NK-92 (cell line): ENCODE measurements around the gene JMJD6.
"Not testable (repeated sequence)": the region's sequence is repeated elsewhere in the genome, so short reads cannot be mapped to it uniquely, and the experiment has no call there.

Source experiments
- DNase-seq: peaks from one replicate; lab custom pipeline; 2025; ENCODE audit not compliant: unreplicated experiment; lab: John Stamatoyannopoulos, UW

Gene JMJD6

DNA sequence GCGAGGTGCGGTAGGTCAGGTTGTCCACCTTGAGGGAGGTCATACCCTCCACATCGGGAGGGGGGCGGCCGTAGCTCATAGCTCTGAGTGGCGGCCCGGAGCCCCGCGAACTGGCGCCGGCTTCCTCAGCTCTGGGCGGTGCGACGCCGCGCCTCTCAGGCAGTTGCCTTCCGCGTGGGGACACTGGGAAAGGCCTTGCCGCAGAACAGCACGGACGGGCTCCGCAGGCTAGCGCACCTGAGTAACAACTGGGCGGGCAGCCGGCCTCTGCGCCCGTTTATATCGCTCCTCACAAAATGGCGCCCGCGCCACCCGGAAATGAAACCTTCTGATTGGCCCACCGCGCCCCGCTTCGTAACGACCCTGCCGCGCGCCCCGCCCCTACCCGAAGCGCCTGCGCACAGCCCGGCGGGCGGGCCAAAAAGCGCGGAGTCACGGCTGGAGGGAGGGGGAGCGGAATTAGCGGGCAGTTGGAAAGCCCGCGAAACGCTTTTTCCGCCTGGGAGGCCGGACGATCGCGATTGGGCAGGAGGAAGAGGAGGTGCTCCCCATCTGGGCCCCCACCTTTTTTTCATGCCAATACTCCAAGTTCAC lies 10.8 kb upstream of the JMJD6 start, which contains the start of gene SRSF2:
TSS of gene SRSF2 (minus strand) at position 250 of the 594 bp plus-strand sequence. CDS start at position 79, 171 bp downstream.
- DNase-seq, result peak; percentile 82

DNA sequence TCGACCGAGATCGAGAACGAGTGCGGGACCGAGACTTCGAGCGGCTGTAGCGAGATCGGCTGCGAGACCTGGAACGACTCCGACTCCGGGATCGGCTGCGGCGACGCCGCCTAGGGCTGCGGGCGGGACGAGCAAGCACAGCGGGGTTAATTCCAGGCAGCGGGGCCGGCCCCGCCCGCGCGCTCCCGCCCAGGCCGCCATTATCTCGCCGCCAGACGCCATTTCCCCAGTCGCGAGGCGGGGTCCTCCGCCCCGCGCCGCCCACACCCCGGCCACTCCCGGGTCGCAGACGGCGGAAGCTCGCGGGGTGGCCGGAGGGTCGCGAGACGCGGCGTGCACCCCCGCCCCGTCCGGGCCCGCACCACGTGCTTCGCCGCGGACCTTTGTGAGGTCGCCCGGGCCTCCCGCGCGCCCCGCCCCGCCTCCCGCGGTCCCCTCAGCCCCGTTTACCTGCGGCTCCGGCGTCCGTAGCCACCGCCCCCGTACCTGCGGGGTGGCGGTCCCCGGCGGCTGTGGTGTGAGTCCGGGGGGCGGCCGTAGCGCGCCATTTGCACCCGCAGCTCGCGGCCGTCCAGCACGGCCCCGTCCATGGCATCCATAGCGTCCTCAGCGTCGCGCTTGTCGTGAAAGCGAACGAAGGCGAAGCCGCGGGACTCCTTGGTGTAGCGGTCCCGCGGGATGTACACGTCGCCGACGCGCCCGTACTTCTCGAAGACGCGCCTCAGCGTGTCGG lies 10.1 kb upstream of the JMJD6 start:
- no peak for DNase-seq

DNA sequence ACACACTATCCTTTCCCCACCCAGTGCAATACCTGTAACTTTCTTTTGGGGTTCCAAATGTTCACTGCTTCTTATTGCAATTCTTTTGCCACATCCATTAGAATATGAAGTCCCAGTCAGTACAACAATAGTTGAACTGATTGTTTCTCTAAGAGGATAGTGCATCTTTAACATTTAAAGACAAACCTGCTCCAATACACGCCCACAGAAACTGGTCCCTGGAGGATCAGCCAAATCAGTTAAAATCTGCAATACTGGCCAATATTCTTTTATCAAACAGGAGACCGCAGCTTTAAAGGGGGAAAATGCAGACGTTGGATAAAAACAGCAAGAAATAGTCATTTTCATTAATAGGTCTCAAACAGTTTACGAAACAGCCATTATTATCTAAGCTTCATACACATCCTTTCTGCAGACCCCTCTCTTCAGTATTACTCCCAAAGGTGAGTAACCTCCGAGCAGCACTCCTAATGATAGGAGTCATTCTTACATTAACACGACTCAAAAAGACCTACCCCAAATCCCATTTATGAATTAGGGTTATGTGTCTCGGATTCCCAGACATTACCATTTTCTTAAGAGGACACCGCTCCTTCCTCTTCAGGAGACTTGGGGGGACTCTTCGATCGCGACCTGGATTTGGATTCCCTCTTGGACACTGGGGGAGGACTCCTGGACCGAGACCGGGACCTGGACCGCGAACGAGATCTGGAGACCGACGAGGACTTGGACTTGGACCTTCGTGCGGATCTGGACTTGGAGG lies 9.4 kb upstream of the JMJD6 start:
- DNase-seq, result no peak

DNA sequence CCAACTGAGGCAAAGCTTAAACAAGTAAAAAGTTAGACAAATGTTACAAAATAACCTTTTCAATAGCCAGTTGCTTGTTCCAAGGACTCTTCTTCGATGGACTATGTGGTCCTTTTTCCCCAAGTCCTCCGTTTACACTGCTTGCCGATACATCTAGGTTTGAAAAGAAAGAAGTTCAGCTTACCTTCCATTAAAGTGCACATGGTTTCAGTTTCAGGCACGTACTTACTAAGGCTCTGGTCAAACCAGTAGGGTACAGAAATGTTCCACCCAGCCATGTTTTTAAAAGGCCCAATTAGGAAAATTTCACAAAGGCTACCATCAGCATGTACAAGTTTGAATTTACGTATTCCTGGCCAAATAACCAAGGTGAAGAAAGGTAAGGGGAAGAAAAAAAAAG lies 8.6 kb upstream of the JMJD6 start:
- no peak for DNase-seq

DNA sequence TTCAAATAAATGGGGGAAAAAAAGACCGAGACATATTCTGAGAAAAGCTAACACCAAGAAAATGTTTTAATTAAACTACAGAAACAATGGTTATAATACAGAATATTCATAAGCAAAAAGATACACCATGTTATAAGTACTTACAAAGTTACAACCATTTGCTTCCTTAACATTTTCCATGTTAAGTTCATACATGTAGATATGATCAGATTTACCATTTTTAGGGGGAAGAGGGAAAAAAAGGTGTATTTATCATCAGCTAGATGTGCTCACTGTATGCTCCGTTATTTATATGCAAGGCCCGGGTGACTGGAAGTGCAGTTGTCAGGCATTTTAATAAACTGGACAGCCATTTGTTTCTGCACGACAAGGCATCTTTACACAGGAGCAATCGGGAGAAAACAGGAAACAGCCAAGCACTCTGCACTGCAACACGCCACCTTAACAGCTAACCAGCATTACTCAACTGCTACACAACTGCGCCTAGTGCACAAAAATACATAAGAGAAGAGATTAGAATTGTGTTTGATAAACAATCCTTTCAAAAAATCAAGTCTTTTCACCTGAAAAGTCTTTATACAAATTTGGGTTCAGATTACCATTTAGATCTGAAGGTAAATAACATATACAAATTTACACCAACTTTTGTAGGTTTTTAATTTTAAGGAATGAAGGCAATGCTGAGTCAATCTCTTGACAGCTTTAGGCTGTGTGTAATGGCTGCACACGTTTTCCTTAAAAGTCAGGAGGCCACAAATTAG lies 7.9 kb upstream of the JMJD6 start:
- no peak for DNase-seq

DNA sequence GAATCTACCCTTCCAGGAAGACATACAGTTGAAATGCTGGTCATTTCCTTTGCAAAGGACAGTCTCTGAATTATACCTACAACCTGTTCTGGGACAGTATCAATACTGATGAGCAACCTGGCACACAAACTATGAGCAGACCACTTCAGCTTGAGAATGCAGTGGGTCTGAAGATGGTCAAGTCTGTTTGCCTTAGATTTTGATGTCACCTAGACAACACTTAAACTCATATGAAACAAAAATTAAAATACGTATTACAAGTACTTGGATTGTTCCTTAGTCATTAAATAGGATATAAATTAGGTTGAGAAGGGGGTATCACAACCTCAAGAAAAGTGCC lies 7.2 kb upstream of the JMJD6 start:
- DNase-seq, result no peak

DNA sequence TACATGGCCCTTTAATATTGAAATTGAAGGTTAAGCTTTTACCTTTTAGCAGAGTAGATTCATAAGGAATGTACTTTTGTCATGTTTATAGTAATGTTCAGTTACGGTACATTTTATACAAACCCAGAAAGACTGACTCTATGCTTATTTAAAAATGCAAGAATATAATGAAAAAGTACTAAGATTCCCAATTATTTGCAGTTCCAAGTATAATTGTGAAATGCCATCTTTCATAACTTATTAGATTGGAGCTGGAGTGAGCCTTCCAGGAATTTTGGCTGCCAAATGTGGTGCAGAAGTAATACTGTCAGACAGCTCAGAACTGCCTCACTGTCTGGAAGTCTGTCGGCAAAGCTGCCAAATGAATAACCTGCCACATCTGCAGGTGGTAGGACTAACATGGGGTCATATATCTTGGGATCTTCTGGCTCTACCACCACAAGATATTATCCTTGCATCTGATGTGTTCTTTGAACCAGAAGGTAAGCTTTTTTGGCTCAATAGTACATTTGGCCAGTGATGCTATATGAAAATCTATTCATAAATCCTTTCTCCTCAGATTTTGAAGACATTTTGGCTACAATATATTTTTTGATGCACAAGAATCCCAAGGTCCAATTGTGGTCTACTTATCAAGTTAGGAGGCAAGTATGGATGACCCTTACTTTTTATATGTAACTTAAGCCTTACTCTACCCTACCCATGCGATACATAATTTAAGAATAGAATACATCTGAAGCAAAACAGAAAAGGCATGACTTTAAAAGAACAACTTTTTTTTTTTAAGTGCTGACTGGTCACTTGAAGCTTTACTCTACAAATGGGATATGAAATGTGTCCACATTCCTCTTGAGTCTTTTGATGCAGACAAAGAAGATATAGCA lies 6.6 kb upstream of the JMJD6 start:
- DNase-seq, result no peak

DNA sequence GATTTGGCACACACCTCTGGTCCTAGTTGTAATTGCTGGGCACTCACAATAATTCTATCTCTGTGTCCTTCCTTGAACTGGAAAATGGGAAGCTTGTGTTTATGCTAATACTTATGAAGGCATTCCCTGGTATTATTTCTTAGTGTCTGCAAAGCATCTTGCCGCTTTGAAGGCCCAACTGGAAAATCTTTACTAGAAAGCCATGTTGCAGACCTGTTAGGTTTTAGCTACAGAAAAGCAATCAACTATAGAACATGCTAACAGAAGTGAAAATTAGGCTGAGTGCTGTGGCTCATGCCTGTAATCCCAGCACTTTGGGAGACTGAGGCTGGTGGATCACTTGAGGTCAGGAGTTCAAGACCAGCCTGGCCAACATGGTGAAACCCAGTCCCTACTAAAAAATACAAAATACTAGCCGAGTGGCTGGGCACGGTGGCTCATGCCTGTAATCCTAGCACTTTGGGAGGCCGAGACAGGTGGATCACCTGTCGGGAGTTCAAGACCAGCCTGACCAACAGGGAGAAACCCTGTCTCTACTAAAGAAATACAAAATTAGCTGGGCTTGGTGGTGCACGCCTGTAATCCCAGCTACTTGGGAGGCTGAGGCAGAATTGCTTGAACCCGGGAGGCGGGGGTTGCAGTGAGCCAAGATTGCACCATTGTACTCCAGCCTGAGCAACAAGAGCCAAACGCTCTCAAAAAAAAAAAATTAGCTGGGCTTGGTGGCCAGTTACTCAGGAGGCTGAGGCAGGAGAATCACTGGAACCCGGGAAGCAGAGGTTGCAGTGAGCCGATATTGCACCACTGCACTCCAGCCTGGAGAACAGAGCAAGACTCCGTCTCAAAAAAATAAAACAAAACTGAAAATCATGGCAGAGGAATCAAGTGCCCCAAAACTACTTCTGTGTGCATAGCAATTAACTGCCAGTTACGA lies 5.7 kb upstream of the JMJD6 start:
- DNase-seq, result not testable (repeated sequence)

DNA sequence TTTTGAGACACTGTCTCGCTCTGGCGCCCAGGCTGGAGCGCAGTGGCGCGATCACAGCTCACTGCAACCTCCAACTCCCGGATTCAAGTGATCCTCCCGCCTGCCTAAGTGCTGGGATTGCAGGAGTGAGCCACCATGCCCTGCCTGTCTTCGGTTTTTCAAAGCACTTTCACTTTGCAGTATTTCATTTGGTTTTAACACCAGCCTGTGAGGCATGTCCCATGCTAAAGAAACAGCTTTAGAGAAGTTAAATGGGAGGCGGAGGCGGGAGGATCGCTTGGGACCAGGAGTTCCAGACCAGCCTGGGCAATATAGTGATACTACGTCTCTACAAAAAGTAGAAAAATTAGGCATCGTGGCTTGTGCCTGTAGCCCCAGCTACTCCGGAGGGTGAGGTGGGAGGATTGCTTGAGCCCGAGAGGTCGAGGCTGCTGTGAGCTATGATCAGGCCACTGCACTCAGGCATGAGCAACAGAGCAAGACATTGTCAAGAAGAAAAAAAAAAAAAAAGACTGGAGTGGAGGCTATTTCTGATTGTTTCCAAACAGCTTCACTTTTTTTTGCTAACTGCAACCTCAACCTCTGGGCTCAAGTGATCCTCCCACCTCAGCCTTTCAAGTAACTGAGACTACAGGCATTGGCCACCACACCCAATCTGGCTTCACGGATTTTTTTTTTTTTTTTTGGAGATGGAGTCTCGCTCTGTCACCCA lies 1.5 kb upstream of the JMJD6 start:
- no peak for DNase-seq

DNA sequence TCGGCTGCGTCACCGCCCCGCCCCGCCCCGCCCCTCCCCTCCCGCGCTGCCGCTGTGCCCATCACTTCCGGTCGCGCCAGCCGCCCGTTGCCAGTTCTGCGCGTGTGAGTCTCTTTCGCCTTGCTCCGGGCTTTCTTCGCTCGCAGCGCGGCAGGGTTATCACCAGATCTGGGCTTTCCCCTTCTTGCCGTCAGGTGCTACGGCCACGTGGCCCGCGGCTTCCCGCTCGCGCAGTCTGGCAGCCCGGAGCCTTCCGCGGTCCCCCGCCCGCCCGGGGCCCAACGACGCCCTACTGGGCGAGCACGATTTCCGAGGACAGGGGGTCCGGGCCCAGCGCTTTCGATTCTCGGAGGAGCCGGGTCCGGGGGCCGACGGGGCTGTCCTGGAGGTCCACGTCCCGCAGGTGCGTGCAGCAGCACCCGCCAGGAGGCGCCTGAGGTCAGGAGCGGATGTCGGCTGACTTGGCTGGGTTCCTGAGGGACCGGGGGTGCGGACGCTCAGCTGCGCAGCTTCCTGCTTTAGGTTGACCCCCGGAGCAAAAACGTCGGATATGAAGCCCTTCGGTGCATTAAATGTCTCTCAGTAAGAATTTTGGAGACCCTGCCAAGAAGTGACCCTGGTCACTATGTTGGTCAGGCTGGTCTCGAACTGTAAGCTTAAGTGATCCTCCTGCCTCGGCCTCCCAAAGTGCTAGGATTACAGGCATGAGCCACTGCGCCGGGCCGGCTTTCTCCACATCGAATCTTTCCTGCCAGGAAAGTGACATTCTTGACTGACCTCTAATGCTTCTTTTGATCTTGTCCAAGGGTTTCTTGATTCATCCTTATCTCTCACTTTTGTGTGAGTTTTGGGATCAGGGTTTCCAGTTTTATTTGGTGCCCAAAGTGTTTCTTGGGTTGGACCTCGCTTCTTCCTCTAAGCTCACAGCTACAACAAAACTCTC lies 641 bp upstream of the JMJD6 start, which contains the start of gene METTL23:
TSS of gene METTL23 (plus strand) at position 64 of the 943 bp plus-strand sequence. CDS start 2,872 bp downstream, outside the sequence.
- no peak for DNase-seq

DNA sequence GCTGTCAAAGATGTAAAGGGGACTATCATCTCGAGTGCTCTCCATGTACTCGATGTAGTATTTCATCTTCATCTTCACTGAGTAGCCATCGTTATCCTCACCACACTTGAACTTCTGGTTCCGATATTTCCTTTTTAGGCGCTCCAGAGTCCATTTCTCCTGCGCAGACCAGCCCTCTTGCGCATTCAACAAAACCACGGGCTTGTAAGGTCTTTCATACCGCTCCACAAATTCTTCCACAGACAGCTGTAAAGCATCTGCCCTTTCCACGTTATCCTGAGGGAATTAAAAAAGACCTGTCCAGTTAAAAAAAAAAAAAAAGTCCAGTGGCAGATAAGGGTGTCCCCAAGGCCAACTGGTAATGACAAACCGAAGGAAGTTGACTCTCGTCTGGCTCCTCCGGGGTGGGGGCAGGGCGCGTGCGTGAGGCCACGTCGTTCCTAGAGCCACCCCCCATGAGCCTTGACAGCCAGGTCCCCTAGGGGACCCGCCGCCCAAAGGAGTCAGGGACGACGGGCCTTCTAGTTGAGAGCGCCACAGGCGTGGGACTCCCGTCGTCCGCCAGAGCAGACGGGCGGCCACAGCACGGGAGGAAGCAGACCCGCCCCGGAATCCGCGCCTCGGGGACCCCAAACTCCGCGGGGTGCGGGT lies 701 bp downstream of the JMJD6 start:
- no peak for DNase-seq

DNA sequence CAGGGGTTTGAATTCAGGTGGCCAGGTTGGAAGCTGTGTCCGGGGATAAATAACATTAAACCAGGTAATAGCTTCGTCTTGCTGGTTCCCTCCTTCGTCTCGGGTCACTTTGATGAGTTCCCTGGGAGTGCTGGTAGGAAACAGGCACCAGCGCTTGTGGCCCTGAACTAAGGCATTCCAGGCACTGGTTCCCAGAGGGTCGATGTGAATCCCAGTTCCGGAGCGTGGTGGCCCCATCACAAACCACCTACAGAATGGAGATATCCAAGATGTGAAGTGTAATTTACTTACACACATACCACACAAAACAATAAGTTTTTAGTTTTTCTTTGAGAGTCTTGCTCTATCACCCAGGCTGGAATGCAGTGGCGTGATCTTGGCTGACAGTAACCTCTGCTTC lies 2.6 kb downstream of the JMJD6 start:
- DNase-seq, result no peak

DNA sequence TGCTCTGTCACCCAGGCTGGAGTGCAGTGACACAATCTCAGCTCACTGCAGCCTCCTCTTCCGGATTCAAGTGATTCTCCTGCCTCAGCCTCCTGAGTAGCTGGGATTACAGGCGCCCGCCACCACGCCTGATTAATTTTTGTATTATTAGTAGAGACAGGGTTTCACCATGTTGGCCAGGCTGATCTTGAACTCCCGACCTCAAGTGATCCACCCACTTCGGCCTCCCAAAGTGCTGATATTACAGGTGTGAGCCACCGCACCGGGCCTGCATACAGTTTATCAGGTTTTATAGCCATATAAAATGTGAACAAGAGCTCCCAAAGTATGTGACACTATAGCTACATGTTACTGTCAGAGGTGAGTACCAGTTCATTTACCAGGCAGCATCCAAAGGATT lies 3.4 kb downstream of the JMJD6 start:
- DNase-seq, result not testable (repeated sequence)

DNA sequence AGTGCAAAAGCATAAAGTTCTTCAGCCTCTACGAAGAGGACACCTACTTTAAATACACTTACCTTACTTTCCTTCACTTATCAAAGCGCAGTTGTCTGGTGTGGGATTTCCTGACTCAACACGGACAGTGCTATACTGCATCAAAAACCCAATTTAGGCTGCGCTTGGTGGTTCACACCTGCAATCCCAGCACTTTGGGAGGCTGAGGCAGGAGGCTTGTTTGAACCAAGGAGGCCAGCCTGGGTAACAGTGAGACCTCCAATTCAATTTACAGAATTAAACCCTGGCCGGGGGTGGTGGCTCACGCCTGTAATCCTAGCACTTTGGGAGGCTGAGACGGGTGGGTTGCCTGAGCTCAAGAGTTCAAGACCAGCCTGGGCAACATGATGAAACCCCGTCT lies 4.1 kb downstream of the JMJD6 start:
- DNase-seq, result no peak

DNA sequence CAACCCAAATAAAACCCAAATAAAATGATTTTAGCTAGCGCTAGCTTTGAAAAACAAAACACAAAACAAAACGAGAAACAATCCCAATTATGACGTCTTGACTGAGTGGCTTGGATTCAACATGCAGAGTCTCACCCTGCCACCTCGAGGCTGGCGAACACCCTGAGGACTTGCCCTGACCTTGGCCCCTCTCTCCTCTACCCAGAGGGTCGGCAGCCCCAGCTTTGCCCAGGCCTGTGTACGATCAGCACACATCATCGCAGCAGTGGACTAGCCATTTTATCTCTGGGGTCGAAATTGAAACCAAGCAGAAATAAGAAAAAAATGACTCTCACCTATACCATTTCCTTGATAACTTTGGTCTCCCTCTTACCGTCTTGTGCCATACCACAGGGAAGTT lies 4.9 kb downstream of the JMJD6 start:
- no peak for DNase-seq

DNA sequence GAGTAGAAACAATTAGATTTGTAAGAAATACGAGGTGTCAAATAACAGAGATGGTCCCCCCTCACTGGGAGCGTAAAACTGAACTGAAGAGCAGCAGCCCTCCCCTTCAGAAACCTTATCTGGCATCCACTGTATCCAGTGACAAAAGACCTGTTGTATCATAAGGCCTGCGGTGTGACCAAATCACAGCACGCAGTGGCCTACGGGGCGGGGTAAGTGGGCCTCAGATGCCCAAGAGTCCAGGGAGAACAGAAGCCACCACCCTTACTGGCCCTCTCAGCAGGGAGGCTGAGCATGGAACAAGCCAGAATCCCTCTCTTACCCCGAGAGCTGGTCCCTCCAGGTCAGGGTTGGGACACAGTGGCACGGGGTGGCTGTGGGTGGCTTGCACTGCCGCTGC lies 5.5 kb downstream of the JMJD6 start:
- DNase-seq, result no peak

DNA sequence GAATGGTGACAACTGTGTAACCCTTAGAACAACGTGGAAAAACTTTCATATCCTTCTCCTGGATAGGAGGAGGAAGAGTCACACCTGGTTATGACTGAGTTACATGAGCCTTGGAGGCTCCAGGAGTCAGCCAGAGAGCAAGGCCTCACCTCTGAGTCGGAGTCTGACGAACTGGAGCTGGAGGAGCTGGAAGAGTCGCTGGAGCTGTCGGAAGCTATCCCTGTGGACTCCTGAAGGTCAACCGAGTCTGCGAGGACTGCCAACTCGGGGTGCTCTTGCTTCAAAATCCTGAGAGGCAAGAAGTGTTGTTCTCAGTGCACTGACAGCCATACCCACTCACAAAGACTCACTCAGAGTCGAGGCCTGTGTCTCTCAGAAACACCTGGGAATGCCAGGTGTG lies 6.2 kb downstream of the JMJD6 start:
- no peak for DNase-seq
